ENCODE results near the gene SSBP3. TPM values are rescaled to one million over a fixed set of nuclear protein-coding genes. Genes with fewer than 3 reads are reported as not detected.

SSBP3 gene
- polyA plus RNA-seq, 1 donor (not counting 4 experiments of a cell fraction or from before 2014, with no cell fraction given) = 16.9 TPM

GRCh38 chr1:54274881-54275280 lies 131.3 kb downstream of the SSBP3 start:
- no peaks in the 10 kb centered on the region for H3K79me2 ChIP-seq (ENCODE audit: control insufficient read depth, insufficient read depth, low read length)
- DNase-seq (ENCODE audit: low read depth, low spot score) = no peak
- H4K20me1 ChIP-seq (ENCODE audit: control insufficient read depth, extremely low read depth, insufficient read depth, low read length) = peaks cover 2% of the 10 kb centered on the region
- no peak overlapping the region for H3K27ac ChIP-seq (ENCODE audit: control insufficient read depth, insufficient read depth, low read length)
- H3K36me3 ChIP-seq (ENCODE audit: control insufficient read depth in 2 of 2, extremely low read depth in 1 of 2, insufficient read depth in 2 of 2, low read length in 2 of 2) = peaks cover 0 to 4% of the 10 kb centered on the region in 2 experiments
- peaks cover 3% of the 10 kb centered on the region for H3K9me1 ChIP-seq (ENCODE audit: control insufficient read depth, extremely low read depth, insufficient read depth, low read length)
- dilution Hi-C loops (cut with MboI; ENCODE audit: extremely low pct_ligation_motif_present, low sequenced_read_pairs) = no loop called here
- H3K4me1 ChIP-seq (ENCODE audit: control insufficient read depth, extremely low read depth, insufficient read depth, low read length) = peaks cover 12% of the 10 kb centered on the region
- no peaks in the 10 kb centered on the region for H3K9me3 ChIP-seq (ENCODE audit: control insufficient read depth, low read depth, low read length)
- H3K27me3 ChIP-seq (ENCODE audit: control insufficient read depth, extremely low read depth, insufficient read depth, low read length) = no peaks in the 10 kb centered on the region
- H2AFZ ChIP-seq (ENCODE audit: control insufficient read depth, low read length) = no peak overlapping the region
- TF ChIP-seq CTCF (optimal IDR thresholded peaks at IDR 0.05 in 1 of 3, IDR thresholded peaks at IDR 0.05 in 1 of 3, conservative IDR thresholded peaks at IDR 0.05 in 1 of 3; ENCODE audit: extremely low read depth in 1 of 3, insufficient read depth in 2 of 3, low read length in 3 of 3) (no peak), EZH2 (IDR thresholded peaks at IDR 0.05; ENCODE audit: low read length) (no peak)
- no peak overlapping the region for H3K4me2 ChIP-seq (ENCODE audit: control insufficient read depth, extremely low read depth, insufficient read depth, low read depth, low read length)
- no peak overlapping the region for H3K4me3 ChIP-seq (ENCODE audit: control insufficient read depth in 2 of 3, extremely low read depth in 1 of 3, insufficient read depth in 2 of 3, low read depth in 1 of 3, low read length in 3 of 3)
- FAIRE-seq = no peak
- no peak overlapping the region for H3K9ac ChIP-seq (ENCODE audit: control insufficient read depth, extremely low read depth, insufficient read depth, low read length)

DNA sequence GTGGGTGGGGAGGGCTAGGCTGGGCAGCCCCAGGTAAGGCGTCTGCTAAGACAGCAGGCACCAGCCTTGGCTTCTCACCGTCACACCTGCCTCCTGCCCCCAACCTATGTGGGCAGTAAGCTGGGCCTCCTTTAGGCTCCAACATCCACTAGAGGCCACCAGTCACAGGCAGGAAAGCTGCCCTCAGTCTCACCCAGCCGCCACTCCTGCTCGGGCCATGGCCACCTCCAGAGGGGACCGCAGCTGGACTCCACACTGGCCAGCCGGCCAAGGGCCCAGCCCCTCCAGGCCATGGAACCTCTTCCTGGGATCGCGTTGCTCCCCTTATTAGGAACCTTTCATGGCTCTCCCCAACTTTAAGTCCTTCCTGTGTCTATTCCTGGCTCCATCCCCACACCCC lies 131.7 kb downstream of the SSBP3 start:
- Histone ChIP-seq H2AFZ (ENCODE audit: control insufficient read depth, low read length) (no peak overlapping the region), H3K79me2 (ENCODE audit: control insufficient read depth, insufficient read depth, low read length) (no peaks in the 10 kb centered on the region), H3K9ac (ENCODE audit: control insufficient read depth, extremely low read depth, insufficient read depth, low read length) (no peak overlapping the region), H3K27ac (ENCODE audit: control insufficient read depth, insufficient read depth, low read length) (no peak overlapping the region), H3K4me1 (ENCODE audit: control insufficient read depth, extremely low read depth, insufficient read depth, low read length) (peaks cover 12% of the 10 kb centered on the region), H3K4me2 (ENCODE audit: control insufficient read depth, extremely low read depth, insufficient read depth, low read depth, low read length) (no peak overlapping the region), H4K20me1 (ENCODE audit: control insufficient read depth, extremely low read depth, insufficient read depth, low read length) (peaks cover 2% of the 10 kb centered on the region), H3K4me3 (ENCODE audit: control insufficient read depth in 2 of 3, extremely low read depth in 1 of 3, insufficient read depth in 2 of 3, low read depth in 1 of 3, low read length in 3 of 3) (no peak overlapping the region), H3K36me3 (ENCODE audit: control insufficient read depth in 2 of 2, extremely low read depth in 1 of 2, insufficient read depth in 2 of 2, low read length in 2 of 2) (peaks cover 0 to 4% of the 10 kb centered on the region in 2 experiments), H3K9me1 (ENCODE audit: control insufficient read depth, extremely low read depth, insufficient read depth, low read length) (peaks cover 3% of the 10 kb centered on the region), H3K27me3 (ENCODE audit: control insufficient read depth, extremely low read depth, insufficient read depth, low read length) (no peaks in the 10 kb centered on the region), H3K9me3 (ENCODE audit: control insufficient read depth, low read depth, low read length) (no peaks in the 10 kb centered on the region)
- TF ChIP-seq EZH2 (IDR thresholded peaks at IDR 0.05; ENCODE audit: low read length) = no peak
- TF ChIP-seq CTCF (optimal IDR thresholded peaks at IDR 0.05 in 1 of 3, IDR thresholded peaks at IDR 0.05 in 1 of 3, conservative IDR thresholded peaks at IDR 0.05 in 1 of 3; ENCODE audit: extremely low read depth in 1 of 3, insufficient read depth in 2 of 3, low read length in 3 of 3) = peak in 1 of 3 experiments; percentile 19
- DNase-seq (ENCODE audit: low read depth, low spot score) = no peak
- dilution Hi-C loops (cut with MboI; ENCODE audit: extremely low pct_ligation_motif_present, low sequenced_read_pairs) = no loop called here
- FAIRE-seq = no peak
